Heart left ventricle (tissue), 16 donors: Measurements from ENCODE around the gene MPV17L2. TPM values are rescaled to one million over a fixed set of nuclear protein-coding genes. Genes with fewer than 3 reads are reported as not detected.
A peak's percentile ranks its signal among the peaks of the same experiment; 100 is the strongest.

Source experiments
- ATAC-seq, 4 donors: fragments of 200-7000 bp; cut with Tn5 transposase; one replicate each; pipeline ENCODE4 v1.9.1; 2020 to 2022; ENCODE audit warnings: moderate library complexity in 4 of 4, mild to moderate bottlenecking in 3 of 4, moderate number of reproducible peaks in 1 of 4
- DNase-seq, 5 donors: peaks; one replicate each; pipeline ENCODE4 v3.0.0-alpha.2; 2020
- H3K27ac ChIP-seq, 12 donors: fragments of 200-600 bp; sonication (generic) in 4 of 12; one replicate each; pipeline versions ENCODE4 v1.5.0 to v1.8.0; 2016 to 2022; ENCODE audit warnings: mild to moderate bottlenecking in 2 of 12
- H3K27me3 ChIP-seq, 9 donors: fragments of 200-600 bp; sonication (generic) in 2 of 9; one replicate each; pipeline versions ENCODE4 v1.5.1 to v1.8.0; 2016 to 2022; ENCODE audit warnings: mild to moderate bottlenecking in 3 of 9
- H3K36me3 ChIP-seq, 9 donors: fragments of 200-600 bp; sonication (generic) in 2 of 9; one replicate each; pipeline versions ENCODE4 v1.5.0 to v1.8.0; 2018 to 2022; ENCODE audit warnings: mild to moderate bottlenecking in 2 of 9
- H3K4me1 ChIP-seq, 12 donors: fragments of 200-600 bp; sonication (generic) in 4 of 12; one replicate each; pipeline versions ENCODE4 v1.5.0 to v1.8.0; 2016 to 2022; ENCODE audit warnings: mild to moderate bottlenecking in 3 of 12
- H3K4me3 ChIP-seq, 12 donors: fragments of 200-600 bp; sonication (generic) in 4 of 12; one replicate each; pipeline versions ENCODE4 v1.5.0 to v1.8.0; 2017 to 2022; ENCODE audit warnings: mild to moderate bottlenecking in 9 of 12, moderate library complexity in 4 of 12
- H3K9me3 ChIP-seq, 12 donors: fragments of 200-600 bp; sonication (generic) in 4 of 12; one replicate each; pipeline versions ENCODE4 v1.5.0 to v1.8.0; 2016 to 2022; ENCODE audit warnings: mild to moderate bottlenecking in 1 of 12
- CTCF ChIP-seq, 12 donors: fragments of 200-600 bp; sonication (generic) in 4 of 12; IDR thresholded peaks; one replicate each; pipeline versions ENCODE4 v1.5.0 to v1.8.0; 2018 to 2022; ENCODE audit warnings: antibody characterized with exemption in 12 of 12, mild to moderate bottlenecking in 5 of 12
- POLR2A ChIP-seq, 2 donors: fragments of 450-650 bp; IDR thresholded peaks; one replicate each; pipeline ENCODE4 v1.6.1; 2017; ENCODE audit warnings: antibody characterized with exemption in 2 of 2, mild to moderate bottlenecking in 2 of 2, moderate library complexity in 2 of 2
- WGBS, 4 donors: extraction: QIAGEN DNeasy Blood & Tissue Kit in 2 of 4; methylation state at CpG; one replicate each; pipeline versions ENCODE4 v1.1.5 to v1.1.7; 2013 to 2018; 5-methylcytosine and 5-hydroxymethylcytosine counted together
- intact Hi-C, 10 donors: fragments of 100-400 bp; cut with DNase I; formaldehyde crosslinking; loops; one replicate each; pipeline versions ENCODE4 v1.11.1 to v1.14.2; 2022
- polyA plus RNA-seq, 2 donors: library from polyadenylated mRNA; stranded (reverse); fragments of 200-250 nt; gene quantifications; one replicate each; pipeline ENCODE4 v1.2.3, GENCODE V29; 2013
- total RNA-seq, 9 donors: library from RNA; depleted of rRNA in 2 of 9; stranded (reverse); fragments of >200 nt in 2 of 9; fragmentation: NEBNext Ultra II Directional in 3 of 9; extraction: Animal tissue kit (Norgen Biotek cat#: 25700) in 3 of 9; gene quantifications; one replicate each; pipeline versions ENCODE4 v1.1.0 to v1.2.4, GENCODE V29; 2016 to 2023
- donor health status: ischemic (EF 13 %, LVEDD 7.1; RV severe dilation, severe dysfunction).
- donor health status: healthy with polysubstance abuse.
- donor health status: DM: no; HTN: yes; CAD: no.
- donor health status: DM: no; HTN: no; CAD: no.
- donor health status: ischemic (EF 25% LVEDD 6.9; RV normal size, moderate dysfunction).
- donor health status: ischemic (EF 25% LVEDD 5.7; RV mildly dilated, moderate dysfunction).
- donor health status: healthy.
- donor health status: DM: yes; HTN: yes; CAD: no.
- donor health status: ischemic (EF 35%, LVEDD 5.7; RV mildly dilated, moderate dysfunction).
- donor health status: nonischemic (EF 11% LVEDD 7.7; RV severe dilation, severe dysfunction).
- donor health status: DM: yes; HTN: yes; CAD: no.
- donor health status: PGD.
- donor health status: ischemic (EF 29% LVEDD 5.4; RV normal size, mild dysfunction).
- donor health status: nonischemic (EF 23%, LVEDD 6.1; RV moderate dilation, normal function).

Gene MPV17L2
- total and polyA plus RNA-seq, 11 donors = 10.6 to 59.3 (median 18.9) TPM

- H3K36me3 ChIP-seq = peaks cover 0 to 40% (median 0%) of the 10 kb centered on the region in 9 donors
- H3K4me1 ChIP-seq = peaks cover 0 to 38% (median 0%) of the 10 kb centered on the region in 12 donors
- 89 to 93% (median 91%) methylated on average over 5 of the region's 5 CpGs for WGBS, 4 donors
- no peak overlapping the region for H3K4me3 ChIP-seq
- no peak for ATAC-seq
- H3K27ac ChIP-seq = peak overlapping the region in 1 of 12 donors; percentile 86
- H3K27me3 ChIP-seq = no peaks in the 10 kb centered on the region
- TF ChIP-seq POLR2A (IDR thresholded peaks at IDR 0.05) (no peak), CTCF (IDR thresholded peaks at IDR 0.05) (no peak)
- no peak for DNase-seq
- intact Hi-C loops = no loop called here
- no peaks in the 10 kb centered on the region for H3K9me3 ChIP-seq
Measured at GRCh38 chr19:18179957-18180356, 13.1 kb upstream of the MPV17L2 start.

GRCh38 chr19:18183529-18183928, 9.5 kb upstream of the MPV17L2 start:
- no peak overlapping the region for H3K27ac ChIP-seq
- no peak overlapping the region for H3K4me3 ChIP-seq
- no peaks in the 10 kb centered on the region for H3K9me3 ChIP-seq
- ATAC-seq (no peak), DNase-seq (no peak)
- no peak for TF ChIP-seq CTCF (IDR thresholded peaks at IDR 0.05)
- TF ChIP-seq POLR2A (IDR thresholded peaks at IDR 0.05) = no peak
- intact Hi-C loops = no loop called here
- peaks cover 0 to 5% (median 0%) of the 10 kb centered on the region in 9 donors for H3K36me3 ChIP-seq
- H3K27me3 ChIP-seq = no peaks in the 10 kb centered on the region
- peaks cover 0 to 7% (median 0%) of the 10 kb centered on the region in 12 donors for H3K4me1 ChIP-seq

- Histone ChIP-seq H3K36me3 (no peaks in the 10 kb centered on the region), H3K4me1 (peaks cover 0 to 7% (median 0%) of the 10 kb centered on the region in 12 donors), H3K4me3 (no peak overlapping the region), H3K27ac (no peak overlapping the region), H3K27me3 (no peaks in the 10 kb centered on the region), H3K9me3 (no peaks in the 10 kb centered on the region)
- TF ChIP-seq POLR2A (IDR thresholded peaks at IDR 0.05) (no peak), CTCF (IDR thresholded peaks at IDR 0.05) (no peak)
- no peak for DNase-seq
- intact Hi-C loops = no loop called here
- WGBS, 4 donors = 60 to 68% (median 65%) methylated on average over 6 of the region's 6 CpGs
- ATAC-seq = no peak
Measured at GRCh38 chr19:18185538-18185937, 7.5 kb upstream of the MPV17L2 start.

- Histone ChIP-seq H3K4me3 (no peak overlapping the region), H3K36me3 (no peaks in the 10 kb centered on the region), H3K27me3 (no peaks in the 10 kb centered on the region), H3K27ac (no peak overlapping the region), H3K4me1 (peaks cover 0 to 25% (median 14%) of the 10 kb centered on the region in 12 donors), H3K9me3 (no peaks in the 10 kb centered on the region)
- 88 to 97% (median 92%) methylated on average over 4 of the region's 4 CpGs for WGBS, 4 donors
- ATAC-seq (no peak), DNase-seq (no peak)
- intact Hi-C loops = loop anchor here in 2 of 10 donors (5.0 to 10.0 kb wide), 2 partner anchors 62 to 135 kb away; partner anchors contain the start of gene LSM4 (in 1 of the 2)
- TF ChIP-seq CTCF (IDR thresholded peaks at IDR 0.05) (no peak), POLR2A (IDR thresholded peaks at IDR 0.05) (no peak)
Measured at GRCh38 chr19:18190278-18190677, 2.7 kb upstream of the MPV17L2 start.
